ENCODE results near the gene PARP16.

- no peak for TF ChIP-seq CTCF (IDR thresholded peaks at IDR 0.05 in 8 of 11, conservative IDR thresholded peaks at IDR 0.05 in 3 of 11)
- no peak for TF ChIP-seq POLR2AphosphoS5 (IDR thresholded peaks at IDR 0.05)
Measured at GRCh38 chr15:65275104-65275727, 11.5 kb downstream of the PARP16 start.
